Tibial artery (tissue), 4 donors: ENCODE data around the gene CDK6.

Experiments
- DNase-seq, 2 donors: peaks; one replicate each; pipeline ENCODE4 v3.0.0-alpha.2; 2019
- H3K27ac ChIP-seq, 2 donors: fragments of 200-600 bp; sonication (generic) in 1 of 2; 1 replicate in 1 of 2; 2 replicates in 1 of 2; pipeline ENCODE4 v1.5.1; 2018 to 2019; ENCODE audit warnings: mild to moderate bottlenecking in 1 of 2
- H3K27me3 ChIP-seq, 2 donors: fragments of 200-600 bp; sonication (generic) in 1 of 2; one replicate each; pipeline versions ENCODE4 v1.5.1 to v1.6.0; 2016 to 2019
- H3K36me3 ChIP-seq, 3 donors: fragments of 200-600 bp; sonication (generic) in 2 of 3; one replicate each; pipeline ENCODE4 v1.5.1; 2016 to 2019; ENCODE audit warnings: mild to moderate bottlenecking in 2 of 3
- H3K4me1 ChIP-seq, 4 donors: fragments of 200-600 bp; sonication (generic) in 2 of 4; 1 replicate in 3 of 4; 2 replicates in 1 of 4; pipeline ENCODE4 v1.5.1; 2016 to 2019
- H3K4me3 ChIP-seq, 2 donors: fragments of 200-600 bp; sonication (generic) in 1 of 2; 1 replicate in 1 of 2; 2 replicates in 1 of 2; pipeline ENCODE4 v1.5.1; 2018 to 2019; ENCODE audit warnings: mild to moderate bottlenecking in 2 of 2
- H3K9me3 ChIP-seq, 3 donors: fragments of 200-600 bp; sonication (generic) in 1 of 3; one replicate each; pipeline ENCODE4 v1.5.1; 2016 to 2019
- intact Hi-C: fragments of 100-400 bp; cut with DNase I; formaldehyde crosslinking; loops from one replicate; pipeline ENCODE4 v1.15.0; 2023; ENCODE audit warnings: low total_unique reads
- TF ChIP-seq, protein P1 (sequence below), 2 experiments: fragments of 200-600 bp in 1 of 2; fragments of 450-650 bp in 1 of 2; IDR thresholded peaks; one replicate each; pipeline ENCODE4 v1.5.1; 2017 to 2019; ENCODE audit warnings: antibody characterized with exemption in 2 of 2, mild to moderate bottlenecking in 1 of 2, moderate library complexity in 1 of 2

The CDK6 gene

DNA sequence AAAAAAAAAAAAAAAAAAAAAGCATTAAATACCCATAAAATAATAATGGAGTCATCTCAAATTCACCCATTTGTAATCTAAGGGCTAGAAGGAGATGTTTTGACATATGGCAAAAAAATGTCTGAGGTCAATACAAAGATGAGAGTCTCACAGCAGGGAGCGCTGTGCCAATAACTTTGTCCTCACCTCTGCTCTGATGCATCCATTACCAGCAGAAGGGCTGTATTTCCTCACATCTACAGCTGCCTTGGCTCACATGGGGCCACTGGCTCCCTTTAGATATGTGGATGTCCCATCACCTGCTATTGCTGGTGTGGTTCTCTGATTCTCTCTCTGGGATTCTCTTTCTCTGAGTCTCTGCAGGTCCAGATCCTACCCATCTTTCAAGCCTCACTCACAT, 155.9 kb downstream of the CDK6 start:
- Histone ChIP-seq H3K36me3 (no peaks in the 10 kb centered on the region), H3K27ac (no peak overlapping the region)
- intact Hi-C loops: no loop called here

DNA sequence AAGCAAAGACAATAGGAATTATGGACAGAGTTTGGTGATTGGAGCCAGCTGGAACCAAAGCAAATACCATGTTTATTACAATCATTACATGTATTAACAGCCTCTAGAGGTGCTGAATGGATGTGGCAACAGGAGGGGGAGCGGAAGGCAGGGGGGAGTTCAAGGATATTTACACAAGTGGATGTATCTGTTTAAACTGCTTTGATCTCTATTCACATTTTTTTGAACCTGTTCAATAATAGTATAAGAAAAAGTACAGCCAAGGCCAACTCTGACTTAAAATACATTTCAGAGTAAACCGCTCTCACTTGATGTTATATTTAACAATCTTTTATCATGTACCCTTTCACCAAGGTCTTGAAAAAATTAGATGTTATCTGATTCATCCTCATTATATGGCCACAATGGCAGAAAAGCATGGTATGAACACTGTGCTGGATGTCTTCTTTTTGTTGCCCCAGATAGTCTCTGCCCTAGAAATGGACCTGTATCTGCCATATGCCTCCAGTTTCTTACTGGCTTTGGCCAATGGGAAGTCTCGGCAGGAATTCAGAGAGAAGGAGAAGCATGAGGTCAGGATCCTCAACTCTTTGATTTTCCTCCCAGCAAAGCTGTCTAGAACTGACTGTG, 158.0 kb downstream of the CDK6 start:
- H3K27ac ChIP-seq: no peak overlapping the region
- no peaks in the 10 kb centered on the region for H3K36me3 ChIP-seq
- H3K4me3 ChIP-seq: no peak overlapping the region
- H3K27me3 ChIP-seq: no peaks in the 10 kb centered on the region
- peaks cover 0 to 15% (median 7%) of the 10 kb centered on the region in 4 donors for H3K4me1 ChIP-seq
- intact Hi-C loops: no loop called here
- DNase-seq: no peak
- TF ChIP-seq, protein P1, sequence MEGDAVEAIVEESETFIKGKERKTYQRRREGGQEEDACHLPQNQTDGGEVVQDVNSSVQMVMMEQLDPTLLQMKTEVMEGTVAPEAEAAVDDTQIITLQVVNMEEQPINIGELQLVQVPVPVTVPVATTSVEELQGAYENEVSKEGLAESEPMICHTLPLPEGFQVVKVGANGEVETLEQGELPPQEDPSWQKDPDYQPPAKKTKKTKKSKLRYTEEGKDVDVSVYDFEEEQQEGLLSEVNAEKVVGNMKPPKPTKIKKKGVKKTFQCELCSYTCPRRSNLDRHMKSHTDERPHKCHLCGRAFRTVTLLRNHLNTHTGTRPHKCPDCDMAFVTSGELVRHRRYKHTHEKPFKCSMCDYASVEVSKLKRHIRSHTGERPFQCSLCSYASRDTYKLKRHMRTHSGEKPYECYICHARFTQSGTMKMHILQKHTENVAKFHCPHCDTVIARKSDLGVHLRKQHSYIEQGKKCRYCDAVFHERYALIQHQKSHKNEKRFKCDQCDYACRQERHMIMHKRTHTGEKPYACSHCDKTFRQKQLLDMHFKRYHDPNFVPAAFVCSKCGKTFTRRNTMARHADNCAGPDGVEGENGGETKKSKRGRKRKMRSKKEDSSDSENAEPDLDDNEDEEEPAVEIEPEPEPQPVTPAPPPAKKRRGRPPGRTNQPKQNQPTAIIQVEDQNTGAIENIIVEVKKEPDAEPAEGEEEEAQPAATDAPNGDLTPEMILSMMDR (IDR thresholded peaks at IDR 0.05): no peak
- no peaks in the 10 kb centered on the region for H3K9me3 ChIP-seq

More for the DNA sequence above, 155.9 kb downstream of the CDK6 start:
- H3K4me1 ChIP-seq: peaks cover 0 to 29% (median 13%) of the 10 kb centered on the region in 4 donors
- no peaks in the 10 kb centered on the region for H3K27me3 ChIP-seq
- DNase-seq: no peak
- TF ChIP-seq, protein P1 (IDR thresholded peaks at IDR 0.05): no peak
- no peak overlapping the region for H3K4me3 ChIP-seq
- no peaks in the 10 kb centered on the region for H3K9me3 ChIP-seq

DNA sequence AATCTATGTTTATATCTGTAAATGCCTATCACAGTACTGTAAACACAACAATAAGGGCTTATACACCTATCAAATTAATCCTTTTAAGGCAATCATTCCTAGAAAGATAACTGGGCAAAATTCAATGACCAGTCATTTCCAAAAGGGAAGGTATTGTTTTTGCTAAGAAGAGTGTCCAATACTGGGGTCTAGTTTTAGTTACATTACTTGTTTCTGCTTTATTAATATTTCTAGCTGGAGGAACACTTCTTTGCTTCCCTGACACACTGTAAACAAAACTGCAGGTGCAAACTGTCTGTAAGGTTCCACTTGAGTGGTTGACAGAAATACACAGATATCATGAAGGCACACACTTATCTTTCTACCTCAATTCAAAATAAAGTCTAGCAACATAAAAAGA, 162.0 kb downstream of the CDK6 start:
- H3K36me3 ChIP-seq: no peaks in the 10 kb centered on the region
- peaks cover 0 to 8% (median 0%) of the 10 kb centered on the region in 4 donors for H3K4me1 ChIP-seq
- H3K27me3 ChIP-seq: no peaks in the 10 kb centered on the region
- no peak overlapping the region for H3K4me3 ChIP-seq
- no peaks in the 10 kb centered on the region for H3K9me3 ChIP-seq
- TF ChIP-seq, protein P1 (IDR thresholded peaks at IDR 0.05): no peak
- intact Hi-C loops: no loop called here
- no peak for DNase-seq
- no peak overlapping the region for H3K27ac ChIP-seq

DNA sequence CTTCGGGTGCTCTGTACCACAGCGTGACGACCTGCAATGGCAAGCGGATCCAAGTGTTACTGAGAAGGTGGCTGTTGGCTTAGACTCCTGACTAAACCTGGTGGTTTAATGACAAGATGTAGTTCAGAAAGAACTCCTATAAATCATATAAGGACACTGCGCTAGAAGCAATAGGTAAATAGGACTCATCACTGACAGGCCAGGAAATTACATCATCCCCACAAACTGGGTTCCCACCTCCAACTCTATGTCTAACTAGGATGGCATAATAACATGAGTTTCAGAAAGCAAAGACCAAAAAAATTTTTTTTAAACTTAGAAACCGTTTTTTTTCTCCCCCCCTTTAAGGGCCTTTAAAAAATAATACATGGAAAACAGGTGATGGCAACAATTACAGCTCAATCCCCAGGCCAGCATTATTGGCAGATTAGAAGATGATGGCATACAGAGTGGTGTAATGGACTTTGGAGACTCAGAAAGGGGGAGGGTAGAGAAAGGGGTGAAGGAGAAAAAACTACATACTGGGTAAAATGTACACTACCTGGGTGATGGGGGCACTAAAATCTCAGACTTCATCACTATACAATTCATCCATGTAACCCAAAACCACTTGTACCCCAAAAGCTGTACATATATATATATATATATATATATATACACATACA, 164.7 kb downstream of the CDK6 start:
- H3K27ac ChIP-seq: no peak overlapping the region
- peaks cover 0 to 19% (median 4%) of the 10 kb centered on the region in 4 donors for H3K4me1 ChIP-seq
- H3K4me3 ChIP-seq: no peak overlapping the region
- intact Hi-C loops: no loop called here
- TF ChIP-seq, protein P1 (IDR thresholded peaks at IDR 0.05): no peak
- no peaks in the 10 kb centered on the region for H3K9me3 ChIP-seq
- DNase-seq: no peak
- no peaks in the 10 kb centered on the region for H3K27me3 ChIP-seq
- no peaks in the 10 kb centered on the region for H3K36me3 ChIP-seq

DNA sequence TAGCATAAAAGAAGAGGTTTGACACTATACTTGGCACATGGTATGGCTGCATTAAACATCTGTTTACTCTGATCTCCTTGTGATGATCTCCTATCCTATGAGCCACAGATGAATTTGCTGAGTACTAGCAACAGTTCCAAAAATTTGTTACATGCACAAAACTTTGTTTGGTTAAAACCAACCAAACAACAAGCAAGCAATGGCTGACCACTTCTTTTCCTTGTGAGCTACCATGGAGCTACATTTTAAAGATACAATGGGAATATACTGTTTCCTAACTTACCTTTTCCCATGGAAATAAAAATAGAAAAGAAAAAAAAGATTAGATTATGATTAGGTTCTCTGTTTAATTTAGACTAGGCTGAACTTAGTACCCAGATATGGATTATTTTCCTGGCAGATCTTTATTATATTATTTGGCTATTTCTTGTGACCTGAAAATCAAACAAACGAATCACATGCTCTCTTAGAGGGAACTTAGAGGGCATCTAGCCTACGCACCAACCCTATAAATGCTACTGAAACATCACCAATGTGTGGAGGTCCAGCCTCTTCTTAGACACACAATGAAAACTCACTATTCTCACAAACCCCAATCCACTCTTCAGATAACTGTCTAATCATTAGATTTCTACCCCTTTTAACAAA, 166.0 kb downstream of the CDK6 start:
- Histone ChIP-seq H3K4me3 (no peak overlapping the region), H3K36me3 (no peaks in the 10 kb centered on the region), H3K4me1 (peaks cover 0 to 19% (median 4%) of the 10 kb centered on the region in 4 donors), H3K27ac (no peak overlapping the region), H3K27me3 (no peaks in the 10 kb centered on the region), H3K9me3 (no peaks in the 10 kb centered on the region)
- TF ChIP-seq, protein P1 (IDR thresholded peaks at IDR 0.05): no peak
- intact Hi-C loops: no loop called here
- no peak for DNase-seq
